ENCODE measurements around the gene ATP1A3.

The ATP1A3 gene

DNA sequence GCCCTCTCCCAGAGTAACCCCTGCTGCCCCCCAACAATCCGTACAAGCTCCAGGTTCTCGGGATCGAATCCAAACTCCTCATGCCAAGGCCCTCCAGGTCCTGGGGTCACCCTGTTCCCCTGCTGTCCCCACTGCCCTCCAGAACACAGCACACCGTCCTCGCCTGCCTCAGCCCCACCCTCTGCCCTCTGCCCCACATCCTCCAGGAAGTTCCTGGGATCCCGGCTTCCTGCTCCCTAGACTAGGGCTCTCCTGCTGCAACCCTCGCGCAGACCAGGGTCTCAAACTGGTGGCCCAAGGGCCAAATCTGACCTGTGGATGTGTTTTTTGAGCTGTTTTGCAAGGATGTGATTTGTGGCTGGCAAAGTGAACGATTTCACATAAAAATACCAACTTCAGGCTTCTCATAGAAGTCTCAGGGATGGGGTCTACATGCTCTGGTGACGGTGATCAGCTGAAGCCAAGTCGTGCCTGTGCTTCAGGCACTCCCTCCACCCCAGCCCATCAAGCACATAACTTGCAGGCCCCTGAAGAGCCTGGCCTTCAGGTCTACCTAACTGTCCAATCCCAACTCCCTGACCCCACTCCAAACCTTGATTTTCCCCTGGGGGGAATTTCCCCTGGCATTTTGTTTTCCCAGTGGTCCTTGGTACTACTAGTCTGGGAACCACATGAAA is 36.7 kb downstream of the ATP1A3 start:
- TF ChIP-seq EZH2phosphoT487 (IDR thresholded peaks at IDR 0.05; ENCODE audit: low read length) (no peak), EZH2 (optimal IDR thresholded peaks at IDR 0.05; ENCODE audit: low read depth, low read length) (no peak)
- TF ChIP-seq, protein P1, sequence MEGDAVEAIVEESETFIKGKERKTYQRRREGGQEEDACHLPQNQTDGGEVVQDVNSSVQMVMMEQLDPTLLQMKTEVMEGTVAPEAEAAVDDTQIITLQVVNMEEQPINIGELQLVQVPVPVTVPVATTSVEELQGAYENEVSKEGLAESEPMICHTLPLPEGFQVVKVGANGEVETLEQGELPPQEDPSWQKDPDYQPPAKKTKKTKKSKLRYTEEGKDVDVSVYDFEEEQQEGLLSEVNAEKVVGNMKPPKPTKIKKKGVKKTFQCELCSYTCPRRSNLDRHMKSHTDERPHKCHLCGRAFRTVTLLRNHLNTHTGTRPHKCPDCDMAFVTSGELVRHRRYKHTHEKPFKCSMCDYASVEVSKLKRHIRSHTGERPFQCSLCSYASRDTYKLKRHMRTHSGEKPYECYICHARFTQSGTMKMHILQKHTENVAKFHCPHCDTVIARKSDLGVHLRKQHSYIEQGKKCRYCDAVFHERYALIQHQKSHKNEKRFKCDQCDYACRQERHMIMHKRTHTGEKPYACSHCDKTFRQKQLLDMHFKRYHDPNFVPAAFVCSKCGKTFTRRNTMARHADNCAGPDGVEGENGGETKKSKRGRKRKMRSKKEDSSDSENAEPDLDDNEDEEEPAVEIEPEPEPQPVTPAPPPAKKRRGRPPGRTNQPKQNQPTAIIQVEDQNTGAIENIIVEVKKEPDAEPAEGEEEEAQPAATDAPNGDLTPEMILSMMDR (IDR thresholded peaks at IDR 0.05; ENCODE audit: low read length) = no peak
- no peaks in the 10 kb centered on the region for H3K36me3 ChIP-seq (replicated peaks; ENCODE audit: insufficient read depth, low read length)
- H4K20me1 ChIP-seq (ENCODE audit: insufficient read depth, low read length) = no peaks in the 10 kb centered on the region
- peaks cover 12% of the 10 kb centered on the region for H3K4me1 ChIP-seq (ENCODE audit: low read length)
- no peaks in the 10 kb centered on the region for H3K9me3 ChIP-seq (replicated peaks; ENCODE audit: insufficient read depth, low read length)
- no peak overlapping the region for H3K27ac ChIP-seq (ENCODE audit: low read length)
- no peaks in the 10 kb centered on the region for H3K27me3 ChIP-seq (replicated peaks; ENCODE audit: insufficient read depth, low read length)
- no peaks in the 10 kb centered on the region for H3K79me2 ChIP-seq (ENCODE audit: low read length)
- no peak overlapping the region for H2AFZ ChIP-seq (ENCODE audit: low read length)
- DNase-seq = no peak
- peaks cover 12% of the 10 kb centered on the region; the same call in 1 of the 2 replicates for H3F3A ChIP-seq (ENCODE audit: insufficient read depth, low read length)
- peak overlapping the region; percentile 96; the same call in 1 of the 2 replicates for H3K4me2 ChIP-seq (ENCODE audit: low read depth, low read length)
- H3K9me2 ChIP-seq (replicated peaks; ENCODE audit: insufficient read depth, low read length) = no peaks in the 10 kb centered on the region
- no peak overlapping the region for H3K9ac ChIP-seq (ENCODE audit: low read length)
- H3K4me3 ChIP-seq (ENCODE audit: low read length) = no peak overlapping the region

DNA sequence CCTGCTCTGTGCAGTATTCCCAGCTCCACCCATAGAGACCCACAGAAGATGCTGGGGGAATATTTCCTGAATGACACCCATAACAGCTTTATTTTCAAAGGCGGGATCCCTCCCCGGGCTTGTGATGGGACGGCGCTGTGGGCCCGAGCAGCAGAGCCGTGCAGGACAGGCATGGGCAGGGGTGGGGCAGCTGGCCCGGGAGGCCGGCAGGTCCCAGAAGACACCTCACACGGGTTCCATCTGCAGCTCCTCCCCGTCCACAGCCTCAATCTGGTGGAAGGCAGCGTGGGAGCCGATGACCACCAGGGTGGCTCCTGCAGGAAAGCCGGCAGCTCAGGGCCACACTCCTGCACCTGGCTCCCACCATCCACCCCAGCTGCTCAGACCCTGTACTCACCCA is 37.4 kb downstream of the ATP1A3 start:
- no peak overlapping the region for H2AFZ ChIP-seq (ENCODE audit: low read length)
- H3K4me3 ChIP-seq (ENCODE audit: low read length) = no peak overlapping the region
- peaks cover 12% of the 10 kb centered on the region for H3K4me1 ChIP-seq (ENCODE audit: low read length)
- H3K79me2 ChIP-seq (ENCODE audit: low read length) = no peaks in the 10 kb centered on the region
- DNase-seq = no peak
- peaks cover 12% of the 10 kb centered on the region; the same call in 1 of the 2 replicates for H3F3A ChIP-seq (ENCODE audit: insufficient read depth, low read length)
- no peaks in the 10 kb centered on the region for H3K9me2 ChIP-seq (replicated peaks; ENCODE audit: insufficient read depth, low read length)
- TF ChIP-seq, protein P1 (IDR thresholded peaks at IDR 0.05; ENCODE audit: low read length) = no peak
- TF ChIP-seq EZH2phosphoT487 (IDR thresholded peaks at IDR 0.05; ENCODE audit: low read length) = no peak
- no peak for TF ChIP-seq EZH2 (optimal IDR thresholded peaks at IDR 0.05; ENCODE audit: low read depth, low read length)
- H3K9me3 ChIP-seq (replicated peaks; ENCODE audit: insufficient read depth, low read length) = no peaks in the 10 kb centered on the region
- no peaks in the 10 kb centered on the region for H4K20me1 ChIP-seq (ENCODE audit: insufficient read depth, low read length)
- H3K27ac ChIP-seq (ENCODE audit: low read length) = no peak overlapping the region
- H3K36me3 ChIP-seq (replicated peaks; ENCODE audit: insufficient read depth, low read length) = no peaks in the 10 kb centered on the region
- no peak overlapping the region for H3K4me2 ChIP-seq (ENCODE audit: low read depth, low read length)
- H3K27me3 ChIP-seq (replicated peaks; ENCODE audit: insufficient read depth, low read length) = no peaks in the 10 kb centered on the region
- no peak overlapping the region for H3K9ac ChIP-seq (ENCODE audit: low read length)

- Histone ChIP-seq H3K36me3 (replicated peaks; ENCODE audit: insufficient read depth, low read length) (no peaks in the 10 kb centered on the region), H3K9me3 (replicated peaks; ENCODE audit: insufficient read depth, low read length) (no peaks in the 10 kb centered on the region), H3K4me3 (ENCODE audit: low read length) (no peak overlapping the region), H3K27ac (ENCODE audit: low read length) (no peak overlapping the region), H3K9me2 (replicated peaks; ENCODE audit: insufficient read depth, low read length) (no peaks in the 10 kb centered on the region), H3F3A (ENCODE audit: insufficient read depth, low read length) (peaks cover 12% of the 10 kb centered on the region; the same call in 1 of the 2 replicates), H3K9ac (ENCODE audit: low read length) (no peak overlapping the region), H3K79me2 (ENCODE audit: low read length) (no peaks in the 10 kb centered on the region), H4K20me1 (ENCODE audit: insufficient read depth, low read length) (no peaks in the 10 kb centered on the region), H3K27me3 (replicated peaks; ENCODE audit: insufficient read depth, low read length) (no peaks in the 10 kb centered on the region), H3K4me2 (ENCODE audit: low read depth, low read length) (no peak overlapping the region), H2AFZ (ENCODE audit: low read length) (no peak overlapping the region), H3K4me1 (ENCODE audit: low read length) (peaks cover 12% of the 10 kb centered on the region)
- TF ChIP-seq, protein P1 (IDR thresholded peaks at IDR 0.05; ENCODE audit: low read length) = no peak
- TF ChIP-seq EZH2 (optimal IDR thresholded peaks at IDR 0.05; ENCODE audit: low read depth, low read length) (no peak), EZH2phosphoT487 (IDR thresholded peaks at IDR 0.05; ENCODE audit: low read length) (no peak)
- DNase-seq = no peak
Observed at GRCh38 chr19:41955521-41955920, 38.5 kb downstream of the ATP1A3 start.
